ENCODE measurements around the gene STRN3. TPM values are rescaled to one million over a fixed set of nuclear protein-coding genes. Genes with fewer than 3 reads are reported as not detected.

STRN3 gene
- total RNA-seq, 4 donors from 2014 or later: 28.3 to 48.8 (median 38.1) TPM

DNA sequence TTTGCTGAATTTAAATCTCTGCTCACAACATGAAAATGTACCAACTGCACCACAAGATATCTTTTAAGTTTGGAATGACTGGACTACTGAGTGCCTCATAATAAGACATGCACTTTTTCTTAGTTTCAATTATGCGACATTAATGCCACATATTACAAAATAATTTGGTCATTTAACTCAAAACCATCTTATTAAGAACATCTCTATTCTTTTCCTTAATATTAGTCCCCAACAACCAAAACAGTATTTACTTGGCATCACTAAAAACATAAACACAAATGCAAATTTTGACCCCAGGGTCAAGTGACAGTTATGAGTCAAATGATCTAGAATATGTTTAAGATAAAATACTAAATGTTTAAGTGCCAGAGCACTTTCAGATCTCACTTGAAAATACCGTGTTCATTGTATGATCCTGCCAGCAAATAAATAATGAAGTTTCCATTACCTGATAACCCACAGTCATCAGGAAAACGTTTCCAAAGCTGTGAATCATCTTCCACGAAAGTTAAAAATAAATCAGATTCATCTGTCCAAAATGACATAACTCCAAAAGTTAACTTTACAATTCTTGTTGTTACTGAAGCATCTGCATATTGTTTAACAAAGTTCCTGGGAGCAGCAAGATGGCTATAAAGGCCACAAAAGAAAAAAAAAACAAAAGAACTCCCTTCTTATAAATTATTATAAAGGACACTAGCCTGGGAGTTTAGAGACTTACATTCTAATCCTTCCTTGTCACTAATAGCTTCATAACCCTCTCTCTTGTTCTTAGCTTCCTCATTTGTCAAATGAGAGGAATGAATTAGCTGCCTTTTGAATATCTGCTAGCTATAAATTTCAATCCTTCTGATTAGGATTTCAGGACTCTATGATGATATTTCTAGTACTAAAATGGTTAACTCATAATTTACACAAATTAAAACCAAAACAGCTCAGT lies 31.2 kb downstream of the STRN3 start:
- intact Hi-C loops (cut with DNase I; ENCODE audit: low total_unique reads): no loop called here
- WGBS, 2 donors: 3 to 4% methylated on average over 4 of the region's 4 CpGs

DNA sequence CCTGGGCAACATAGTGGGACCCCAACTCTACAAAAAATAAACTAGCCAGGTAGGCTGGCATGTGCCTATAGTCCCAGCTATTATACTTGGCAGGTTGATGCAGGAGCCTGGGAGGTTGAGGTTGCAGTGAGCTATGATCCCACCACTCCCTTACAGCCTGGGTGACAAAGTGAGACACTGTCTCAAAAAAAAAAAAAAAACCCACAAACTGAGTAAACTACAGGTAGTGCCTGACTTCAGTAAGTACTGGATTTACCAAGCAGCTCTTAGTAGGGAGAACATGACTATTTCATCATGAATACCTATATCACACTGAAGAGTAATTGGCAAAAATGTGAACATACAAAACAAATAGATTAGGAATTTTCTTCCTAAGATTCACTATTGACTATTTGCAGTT lies 33.1 kb downstream of the STRN3 start:
- no peak for DNase-seq (ENCODE audit: low spot score in 2 of 2)
- no peak for TF ChIP-seq POLR2A (IDR thresholded peaks at IDR 0.05)
- TF ChIP-seq, protein P1, sequence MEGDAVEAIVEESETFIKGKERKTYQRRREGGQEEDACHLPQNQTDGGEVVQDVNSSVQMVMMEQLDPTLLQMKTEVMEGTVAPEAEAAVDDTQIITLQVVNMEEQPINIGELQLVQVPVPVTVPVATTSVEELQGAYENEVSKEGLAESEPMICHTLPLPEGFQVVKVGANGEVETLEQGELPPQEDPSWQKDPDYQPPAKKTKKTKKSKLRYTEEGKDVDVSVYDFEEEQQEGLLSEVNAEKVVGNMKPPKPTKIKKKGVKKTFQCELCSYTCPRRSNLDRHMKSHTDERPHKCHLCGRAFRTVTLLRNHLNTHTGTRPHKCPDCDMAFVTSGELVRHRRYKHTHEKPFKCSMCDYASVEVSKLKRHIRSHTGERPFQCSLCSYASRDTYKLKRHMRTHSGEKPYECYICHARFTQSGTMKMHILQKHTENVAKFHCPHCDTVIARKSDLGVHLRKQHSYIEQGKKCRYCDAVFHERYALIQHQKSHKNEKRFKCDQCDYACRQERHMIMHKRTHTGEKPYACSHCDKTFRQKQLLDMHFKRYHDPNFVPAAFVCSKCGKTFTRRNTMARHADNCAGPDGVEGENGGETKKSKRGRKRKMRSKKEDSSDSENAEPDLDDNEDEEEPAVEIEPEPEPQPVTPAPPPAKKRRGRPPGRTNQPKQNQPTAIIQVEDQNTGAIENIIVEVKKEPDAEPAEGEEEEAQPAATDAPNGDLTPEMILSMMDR (IDR thresholded peaks at IDR 0.05): no peak
- H3K4me3 ChIP-seq (ENCODE audit: low read depth, poor library complexity, severe bottlenecking): no peak overlapping the region
- intact Hi-C loops (cut with DNase I; ENCODE audit: low total_unique reads): no loop called here

More for the DNA sequence above, 31.2 kb downstream of the STRN3 start:
- TF ChIP-seq, protein P1 (IDR thresholded peaks at IDR 0.05): no peak
- no peak for TF ChIP-seq POLR2A (IDR thresholded peaks at IDR 0.05)
- DNase-seq (ENCODE audit: low spot score in 2 of 2): no peak
- no peak overlapping the region for H3K4me3 ChIP-seq (ENCODE audit: low read depth, poor library complexity, severe bottlenecking)

DNA sequence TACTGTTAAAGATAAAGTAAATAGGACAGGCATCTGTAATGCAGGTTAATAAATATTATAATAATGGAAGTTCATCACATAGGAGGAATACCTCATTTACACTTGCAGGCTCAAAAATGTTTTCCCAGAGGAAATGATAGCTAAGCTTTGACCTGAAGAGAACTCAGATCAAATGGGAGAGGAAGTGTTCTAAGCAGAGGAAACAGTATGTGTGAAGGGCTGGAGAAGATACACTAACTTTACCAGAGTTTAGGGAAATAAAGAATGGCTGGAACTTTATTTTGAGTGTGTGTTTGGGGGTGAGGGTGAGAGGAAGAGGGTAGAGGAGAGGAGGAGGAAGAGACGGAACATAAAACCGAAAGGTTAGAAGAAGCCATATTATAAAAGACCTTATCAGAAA lies 34.8 kb downstream of the STRN3 start:
- no peak for DNase-seq (ENCODE audit: low spot score in 2 of 2)
- H3K4me3 ChIP-seq (ENCODE audit: low read depth, poor library complexity, severe bottlenecking): no peak overlapping the region
- WGBS, 2 donors: 68 to 73% methylated on average over 2 of the region's 2 CpGs
- TF ChIP-seq, protein P1 (IDR thresholded peaks at IDR 0.05): no peak
- TF ChIP-seq POLR2A (IDR thresholded peaks at IDR 0.05): no peak
- intact Hi-C loops (cut with DNase I; ENCODE audit: low total_unique reads): no loop called here

DNA sequence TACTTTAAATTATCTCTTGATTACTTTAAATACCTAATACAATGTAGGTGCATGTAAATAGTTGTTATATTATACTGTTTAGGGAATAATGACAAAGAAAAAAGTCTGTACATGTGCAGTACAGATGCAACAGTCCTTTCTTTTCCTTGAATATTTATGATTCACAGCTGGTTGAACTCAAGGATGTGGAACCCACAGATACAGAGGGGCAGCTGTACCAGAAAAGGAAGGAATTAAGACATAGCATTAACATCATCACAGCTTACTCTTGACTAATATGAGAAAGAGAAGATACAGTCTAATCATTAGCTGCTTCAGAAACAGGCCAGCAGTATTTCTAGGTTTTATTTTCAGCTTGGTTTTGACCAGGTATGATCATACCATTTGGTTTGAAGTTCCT lies 35.4 kb downstream of the STRN3 start:
- TF ChIP-seq, protein P1 (IDR thresholded peaks at IDR 0.05): no peak
- no peak for TF ChIP-seq POLR2A (IDR thresholded peaks at IDR 0.05)
- intact Hi-C loops (cut with DNase I; ENCODE audit: low total_unique reads): no loop called here
- no peak overlapping the region for H3K4me3 ChIP-seq (ENCODE audit: low read depth, poor library complexity, severe bottlenecking)
- DNase-seq (ENCODE audit: low spot score in 2 of 2): no peak

DNA sequence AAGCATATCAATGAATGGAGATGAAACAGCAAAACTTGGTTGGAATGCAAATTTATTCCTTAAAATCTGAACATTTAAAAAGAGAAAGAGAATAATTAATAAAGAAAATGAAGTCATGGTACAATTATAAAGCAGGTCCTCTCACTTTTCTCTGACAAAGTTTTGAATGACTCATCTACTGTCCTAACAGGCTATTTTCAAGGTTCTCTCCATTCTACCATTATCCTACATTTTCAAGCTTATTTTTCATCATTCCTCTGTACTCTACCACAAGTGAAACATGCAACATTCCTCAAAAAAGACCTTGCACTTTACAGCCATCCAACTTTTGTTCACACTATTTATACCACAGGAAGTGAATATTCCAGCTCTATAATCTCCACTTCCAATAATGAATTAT lies 37.7 kb downstream of the STRN3 start:
- DNase-seq (ENCODE audit: low spot score in 2 of 2): no peak
- no peak for TF ChIP-seq POLR2A (IDR thresholded peaks at IDR 0.05)
- TF ChIP-seq, protein P1 (IDR thresholded peaks at IDR 0.05): no peak
- intact Hi-C loops (cut with DNase I; ENCODE audit: low total_unique reads): no loop called here
- no peak overlapping the region for H3K4me3 ChIP-seq (ENCODE audit: low read depth, poor library complexity, severe bottlenecking)

DNA sequence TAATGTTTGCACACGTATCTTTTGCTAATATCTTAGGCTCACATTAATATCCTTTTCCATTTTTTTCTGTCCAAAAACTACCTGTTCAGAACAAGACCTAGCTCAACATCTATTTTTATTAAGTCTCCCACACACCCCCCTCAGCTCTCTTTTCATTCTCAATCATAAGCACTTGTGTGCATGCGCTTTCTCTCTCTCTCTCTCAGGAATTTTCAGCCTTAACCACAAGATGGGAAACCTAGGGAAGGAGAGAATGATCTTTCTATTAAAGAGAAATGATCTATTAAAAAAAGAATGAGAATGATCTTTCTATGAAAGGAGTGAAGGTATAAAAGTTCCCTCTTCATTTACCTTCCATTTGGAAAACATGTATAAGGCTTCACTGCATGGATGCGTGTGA lies 40.4 kb downstream of the STRN3 start:
- no peak for DNase-seq (ENCODE audit: low spot score in 2 of 2)

More for the DNA sequence above, 40.4 kb downstream of the STRN3 start:
- no peak overlapping the region for H3K4me3 ChIP-seq (ENCODE audit: low read depth, poor library complexity, severe bottlenecking)
- TF ChIP-seq POLR2A (IDR thresholded peaks at IDR 0.05): no peak
- TF ChIP-seq, protein P1 (IDR thresholded peaks at IDR 0.05): no peak
- WGBS, 2 donors: 93 to 96% methylated on average over 3 of the region's 3 CpGs
- intact Hi-C loops (cut with DNase I; ENCODE audit: low total_unique reads): no loop called here
